Middle frontal gyrus (tissue), 1 donor: Measurements from ENCODE around the gene PLCB3.
A peak's percentile ranks its signal among the peaks of the same experiment; 100 is the strongest.

Experiments
- DNase-seq: peaks from one replicate; pipeline ENCODE4 v3.0.0-alpha.2; 2015; ENCODE audit warnings: low spot score; ENCODE audit errors: extremely low spot score

Gene PLCB3

DNA sequence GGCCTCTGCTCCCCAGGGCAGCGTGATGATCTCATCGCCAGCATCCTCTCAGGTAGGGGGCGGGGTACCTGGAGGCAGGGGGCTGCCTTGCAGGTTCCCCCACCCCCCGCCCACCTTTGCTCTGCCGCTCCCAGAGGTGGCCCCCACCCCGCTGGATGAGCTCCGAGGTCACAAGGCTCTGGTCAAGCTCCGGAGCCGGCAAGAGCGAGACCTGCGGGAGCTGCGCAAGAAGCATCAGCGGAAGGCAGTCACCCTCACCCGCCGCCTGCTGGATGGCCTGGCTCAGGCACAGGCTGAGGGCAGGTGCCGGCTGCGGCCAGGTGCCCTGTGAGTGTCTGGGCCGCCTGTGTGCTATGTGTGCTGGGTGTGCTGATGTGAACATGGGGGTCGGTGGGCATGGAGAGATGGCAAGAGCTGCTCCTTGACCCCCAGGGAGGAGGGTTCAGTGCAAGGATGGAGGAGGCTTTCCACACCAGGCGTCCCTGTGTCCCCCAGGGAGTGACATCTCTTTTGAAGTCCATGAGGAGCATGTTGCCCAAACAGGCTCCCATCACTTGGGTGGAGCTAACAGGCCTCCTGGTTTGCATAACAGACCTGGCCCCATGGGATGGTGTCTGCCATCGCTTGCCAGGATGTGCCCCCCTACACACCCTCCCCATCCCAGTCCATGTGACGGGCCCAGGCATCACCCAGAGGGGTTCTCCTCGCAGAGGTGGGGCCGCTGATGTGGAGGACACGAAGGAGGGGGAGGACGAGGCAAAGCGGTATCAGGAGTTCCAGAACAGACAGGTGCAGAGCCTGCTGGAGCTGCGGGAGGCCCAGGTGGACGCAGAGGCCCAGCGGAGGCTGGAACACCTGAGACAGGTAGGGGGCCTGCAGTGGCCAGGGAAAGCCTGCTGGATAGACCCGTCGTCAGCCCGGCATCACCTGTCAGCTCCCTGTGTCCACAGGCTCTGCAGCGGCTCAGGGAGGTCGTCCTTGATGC, 14.1 kb downstream of the PLCB3 start:
- DNase-seq: no peak

DNA sequence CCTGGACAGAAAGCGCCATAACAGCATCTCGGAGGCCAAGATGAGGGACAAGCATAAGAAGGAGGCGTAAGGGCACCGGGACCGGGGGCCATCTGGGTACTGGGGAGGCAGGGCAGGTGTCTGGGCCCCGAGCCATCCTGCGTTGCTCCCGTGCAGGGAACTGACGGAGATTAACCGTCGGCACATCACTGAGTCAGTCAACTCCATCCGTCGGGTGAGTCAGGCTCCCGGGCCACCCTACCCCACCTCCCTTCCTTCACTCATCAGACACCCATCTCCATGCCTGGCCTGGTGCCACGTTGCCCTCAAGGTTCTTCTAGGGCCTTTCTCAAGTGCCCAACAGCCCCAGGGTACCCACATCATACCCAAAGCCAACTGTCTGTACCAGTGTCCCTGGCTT, 15.0 kb downstream of the PLCB3 start:
- DNase-seq: no peak

- no peak for DNase-seq
These were observed 16.0 kb downstream of the PLCB3 start for GRCh38 chr11:64267207-64267945.

- DNase-seq: no peak
These were observed 16.9 kb downstream of the PLCB3 start for GRCh38 chr11:64268025-64268892.

GRCh38 chr11:64268893-64269539, 17.7 kb downstream of the PLCB3 start:
- peak; percentile 33 for DNase-seq

DNA sequence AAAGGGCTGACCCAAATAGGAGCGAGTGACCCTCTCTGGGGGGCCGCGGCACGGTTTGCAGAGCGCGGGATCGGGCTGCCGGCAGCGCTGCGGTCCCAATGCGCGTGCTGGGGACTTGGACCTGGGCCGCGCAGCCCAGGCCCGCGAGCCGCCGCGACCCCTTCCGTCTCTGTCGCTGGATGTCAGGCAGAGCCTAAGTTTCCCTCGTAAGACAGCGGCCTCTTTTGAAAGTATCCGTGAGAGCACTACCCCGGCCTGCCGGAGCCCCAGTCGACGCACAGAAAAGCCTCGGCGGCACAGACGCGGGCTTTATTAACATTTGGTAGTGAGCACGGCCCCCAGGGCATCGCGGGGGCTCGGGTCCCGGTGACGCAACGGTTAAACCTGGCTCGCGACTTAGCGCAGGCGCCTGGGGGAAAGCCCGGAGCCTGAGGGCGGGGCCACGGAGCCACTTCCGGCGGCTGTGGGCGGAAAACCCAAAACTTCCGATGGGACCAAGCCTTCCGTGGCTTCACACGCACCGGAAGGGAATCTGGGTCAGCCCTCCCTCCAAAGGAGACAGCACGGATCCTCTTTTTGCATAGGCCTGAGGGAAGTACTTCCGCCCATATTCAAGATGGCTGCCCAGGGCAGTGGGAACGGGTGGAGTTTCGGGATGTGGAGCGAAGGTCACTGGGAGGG, 18.4 kb downstream of the PLCB3 start:
- DNase-seq: peak; percentile 98

- no peak for DNase-seq
These were observed 23.9 kb downstream of the PLCB3 start for GRCh38 chr11:64275031-64275800.

DNA sequence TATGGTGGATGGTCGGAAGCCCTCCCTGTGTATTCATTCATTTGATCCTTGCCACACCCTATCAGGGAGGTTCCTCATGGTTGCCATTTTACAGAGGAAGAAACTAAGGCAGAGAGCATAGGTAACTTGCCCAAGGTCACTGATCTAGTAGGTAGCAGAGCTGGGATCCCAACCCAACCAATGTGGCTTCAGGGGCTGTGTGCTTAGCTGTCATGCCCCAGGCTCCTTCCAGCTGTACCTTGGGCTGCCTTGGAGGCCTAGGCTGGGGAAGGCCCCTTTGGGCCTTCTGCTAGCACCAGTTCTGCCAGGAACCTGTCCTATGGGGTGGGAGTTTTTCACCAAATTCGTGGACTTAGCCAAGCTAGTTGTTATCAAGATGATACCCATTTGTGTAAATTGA, 24.5 kb downstream of the PLCB3 start:
- DNase-seq: no peak

GRCh38 chr11:64276653-64277431, 25.5 kb downstream of the PLCB3 start:
- DNase-seq: no peak

GRCh38 chr11:64278576-64279190, 27.4 kb downstream of the PLCB3 start:
- no peak for DNase-seq

- no peak for DNase-seq
These were observed 30.8 kb downstream of the PLCB3 start for GRCh38 chr11:64281957-64282770.

DNA sequence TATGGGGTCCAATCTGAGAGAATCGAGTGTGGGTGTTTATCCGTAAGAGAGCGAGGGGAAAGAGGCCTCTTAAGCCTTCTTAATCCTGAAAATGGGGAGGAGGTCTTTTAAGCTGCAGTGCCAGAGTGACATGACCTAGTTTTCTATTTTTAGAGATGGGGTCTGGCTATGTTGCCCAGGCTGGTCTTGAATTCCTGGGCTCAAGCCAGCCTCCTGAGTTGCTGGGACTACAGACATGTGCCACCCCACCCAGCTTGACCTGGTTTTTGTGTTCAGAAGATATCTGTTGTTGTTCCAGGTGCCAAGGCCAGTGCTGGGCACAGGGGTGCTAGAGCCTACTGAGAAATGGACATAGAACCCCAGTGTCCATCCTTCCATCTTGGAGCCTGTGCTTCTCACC, 31.8 kb downstream of the PLCB3 start:
- DNase-seq: no peak

DNA sequence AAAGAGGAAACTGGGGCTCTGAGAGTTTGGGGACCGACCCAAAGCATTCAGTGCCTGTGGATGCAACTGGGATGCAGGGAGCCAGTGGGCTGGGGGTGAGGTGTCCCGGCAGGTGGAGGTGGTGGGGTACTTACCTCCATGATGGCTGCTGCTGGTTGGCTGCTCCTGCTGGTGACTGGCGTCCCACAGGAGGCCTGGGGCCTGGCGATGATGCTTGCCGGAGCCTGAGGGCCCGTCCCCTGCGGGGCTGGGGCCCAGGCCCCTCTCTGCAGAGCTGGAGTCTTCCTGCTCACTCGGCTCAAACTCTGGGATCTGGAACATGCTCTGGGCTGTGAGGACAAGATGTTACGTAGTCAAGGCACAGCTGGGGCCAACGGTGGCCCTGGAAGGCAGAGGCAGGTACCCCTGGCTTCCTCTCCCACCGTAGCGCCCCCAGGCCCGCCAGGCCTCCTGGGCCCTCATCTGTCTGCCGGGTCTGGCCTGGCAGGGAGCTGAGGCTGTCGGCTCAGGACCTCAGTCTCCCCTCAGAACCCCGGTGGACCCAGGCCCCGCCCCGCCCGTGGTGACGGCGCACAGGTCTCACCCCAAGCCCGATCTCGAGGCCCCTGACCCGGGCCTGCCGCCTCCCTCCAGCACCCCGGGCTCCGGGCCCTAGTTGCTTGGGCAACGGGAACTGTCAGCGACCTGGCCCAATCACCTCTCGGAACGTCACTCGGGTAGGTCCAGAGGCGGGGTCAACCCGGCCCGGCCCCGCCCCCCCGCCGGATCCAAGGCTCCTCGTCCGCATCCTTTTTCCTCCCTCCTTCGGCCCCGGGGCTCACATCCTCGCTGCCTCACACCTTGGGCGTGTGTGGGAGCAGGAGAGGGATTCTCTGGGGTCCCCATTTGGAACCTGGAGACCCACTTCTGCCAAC, 33.0 kb downstream of the PLCB3 start, which contains the start of gene BAD:
BAD (minus strand) TSS at position 618 of the 914 bp plus-strand sequence; CDS start at position 321, 297 bp downstream.
- DNase-seq: peak; percentile 92

DNA sequence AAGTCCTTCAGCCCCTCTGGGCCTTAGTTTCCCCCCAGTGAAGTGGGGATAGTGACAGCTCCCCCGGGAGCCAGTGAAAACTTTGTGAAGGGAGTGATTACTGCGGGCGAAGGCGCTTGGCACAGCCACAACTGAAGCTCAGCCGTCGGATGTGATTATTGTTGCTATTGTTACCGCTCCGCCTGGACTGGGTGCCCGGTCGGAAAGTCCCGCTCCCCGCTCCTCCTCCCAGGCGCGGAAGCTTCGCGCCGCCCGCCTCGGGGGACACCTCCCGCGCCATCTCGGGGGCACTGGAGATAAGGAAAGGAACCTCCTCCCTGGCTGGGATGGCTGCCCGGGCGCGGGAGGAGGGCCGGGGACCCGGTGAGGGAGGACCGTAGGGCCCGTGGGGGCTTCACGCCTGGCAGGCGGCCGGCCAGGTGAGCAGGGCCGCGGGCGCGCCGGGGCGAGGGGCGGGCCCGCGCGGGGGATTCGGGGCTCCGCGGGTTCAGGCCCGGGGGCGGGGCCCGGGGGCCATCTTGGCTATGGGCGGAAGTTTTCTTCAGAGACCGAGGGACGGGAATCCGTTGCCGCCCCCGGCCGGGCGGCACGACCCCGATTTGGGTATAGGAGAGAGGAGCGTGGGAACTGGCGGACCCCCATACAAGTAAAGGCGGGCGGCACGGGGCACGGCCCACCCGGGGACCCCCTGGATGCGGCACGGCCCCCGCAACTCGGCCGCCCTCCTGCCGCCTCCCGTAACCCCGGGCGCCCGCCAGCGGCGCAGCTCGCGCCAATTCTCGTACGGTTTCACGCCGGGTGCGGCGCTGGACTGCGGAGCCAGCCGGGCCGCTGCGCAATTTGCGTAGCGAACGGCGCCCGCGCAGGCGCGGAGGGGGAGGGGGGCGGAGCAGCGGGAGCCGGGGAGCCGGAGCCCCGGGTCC, 33.9 kb downstream of the PLCB3 start, which contains the start of gene GPR137:
GPR137 (plus strand) TSS at position 887 of the 923 bp plus-strand sequence. CDS start 677 bp downstream, outside the sequence.
- peak; percentile 78 for DNase-seq
